ENCODE data around the gene TEKT5. TPM values are rescaled to one million over a fixed set of nuclear protein-coding genes. Genes with fewer than 3 reads are reported as not detected.

TEKT5 gene
- total RNA-seq, 1 experiment from 2014 or later = not detected

- Histone ChIP-seq H3K27me3 (replicated peaks; ENCODE audit: control insufficient read depth, insufficient read depth, low read length) (no peaks in the 10 kb centered on the region), H3K36me3 (ENCODE audit: control insufficient read depth, insufficient read depth, low read length) (no peaks in the 10 kb centered on the region), H3K4me1 (no peaks in the 10 kb centered on the region), H3K9me3 (no peaks in the 10 kb centered on the region), H3K4me3 (ENCODE audit: low read depth, low read length) (no peak overlapping the region)
- no peak for DNase-seq
- no peak for TF ChIP-seq CTCF (IDR thresholded peaks at IDR 0.05; ENCODE audit: insufficient read depth in 1 of 2, low read depth in 1 of 2, low read length in 1 of 2, severe bottlenecking in 1 of 2, unreplicated experiment in 1 of 2)
- H3K4me1 Mint-ChIP-seq (ENCODE audit: low read depth, unreplicated experiment) = no peaks in the 10 kb centered on the region
- intact Hi-C loops (cut with micrococcal nuclease; ENCODE audit: unreplicated experiment) = no loop called here
- no TSS peak for BruUV-seq (replicated peaks)
- H3K36me3 Mint-ChIP-seq (ENCODE audit: insufficient read depth, unreplicated experiment) = no peaks in the 10 kb centered on the region
- ChIA-PET CTCF (no interaction called here), POLR2A (no interaction called here)
- no peaks in the 10 kb centered on the region for H3K9me3 Mint-ChIP-seq (ENCODE audit: unreplicated experiment)
- H3K27ac Mint-ChIP-seq (ENCODE audit: unreplicated experiment) = no peak overlapping the region
- no peaks in the 10 kb centered on the region for H3K27me3 Mint-ChIP-seq (ENCODE audit: insufficient read depth, unreplicated experiment)
- H3K4me3 Mint-ChIP-seq (ENCODE audit: unreplicated experiment) = no peak overlapping the region
Observed at GRCh38 chr16:10693889-10694288, 841 bp downstream of the TEKT5 start.

DNA sequence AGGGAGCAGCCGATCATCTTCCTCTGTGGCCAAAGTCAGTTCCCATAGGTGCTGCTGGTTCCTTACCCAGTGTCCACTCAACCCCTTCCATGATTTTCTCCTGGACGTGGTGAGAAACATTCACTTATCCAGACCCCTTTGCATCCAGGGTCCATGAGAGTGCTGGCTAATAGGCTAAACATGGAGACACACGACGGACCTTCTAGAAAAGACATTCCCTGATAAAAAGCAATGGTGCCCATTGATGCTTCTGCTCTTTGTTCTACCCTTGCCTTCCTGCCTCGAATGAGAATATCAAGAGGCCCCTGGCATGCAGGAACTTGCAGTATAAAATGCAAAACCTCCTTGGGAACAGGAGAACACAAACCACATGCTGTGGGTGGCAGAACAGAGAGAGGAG lies 2.3 kb downstream of the TEKT5 start:
- Mint-ChIP-seq H3K27me3 (ENCODE audit: insufficient read depth, unreplicated experiment) (no peaks in the 10 kb centered on the region), H3K36me3 (ENCODE audit: insufficient read depth, unreplicated experiment) (no peaks in the 10 kb centered on the region), H3K4me3 (ENCODE audit: unreplicated experiment) (no peak overlapping the region), H3K4me1 (ENCODE audit: low read depth, unreplicated experiment) (no peaks in the 10 kb centered on the region), H3K9me3 (ENCODE audit: unreplicated experiment) (no peaks in the 10 kb centered on the region), H3K27ac (ENCODE audit: unreplicated experiment) (no peak overlapping the region)
- Histone ChIP-seq H3K9me3 (no peaks in the 10 kb centered on the region), H3K27me3 (replicated peaks; ENCODE audit: control insufficient read depth, insufficient read depth, low read length) (no peaks in the 10 kb centered on the region), H3K4me3 (ENCODE audit: low read depth, low read length) (no peak overlapping the region), H3K4me1 (0 out of 2 replicates have a peak, but pooled peaks cover 6% of the 10 kb centered on the region), H3K36me3 (ENCODE audit: control insufficient read depth, insufficient read depth, low read length) (no peaks in the 10 kb centered on the region)
- intact Hi-C loops (cut with micrococcal nuclease; ENCODE audit: unreplicated experiment) = no loop called here
- CTCF ChIA-PET = no interaction called here
- no TSS peak for BruUV-seq (replicated peaks)
- POLR2A ChIA-PET = no interaction called here
- DNase-seq = no peak
- no peak for TF ChIP-seq CTCF (IDR thresholded peaks at IDR 0.05; ENCODE audit: insufficient read depth in 1 of 2, low read depth in 1 of 2, low read length in 1 of 2, severe bottlenecking in 1 of 2, unreplicated experiment in 1 of 2)

DNA sequence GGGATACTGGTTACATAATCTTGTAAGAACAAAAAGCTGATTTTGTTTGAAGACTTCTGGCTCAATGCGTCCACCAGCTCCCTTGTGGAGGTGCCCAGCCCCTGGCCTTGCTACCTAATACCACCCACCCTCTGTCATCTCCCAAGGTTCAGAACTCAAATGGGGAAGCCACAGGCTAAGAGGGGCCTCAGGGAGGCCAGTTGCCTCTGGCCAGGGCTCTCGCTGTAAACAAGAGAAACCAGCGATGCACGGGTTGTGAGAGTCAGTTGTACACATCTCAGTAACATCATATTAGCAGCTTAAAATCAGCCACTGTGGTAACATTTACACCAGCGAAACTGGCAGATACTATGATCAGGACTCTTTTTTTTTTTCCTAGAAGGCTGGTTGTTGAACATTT lies 6.0 kb downstream of the TEKT5 start:
- Histone ChIP-seq H3K27me3 (replicated peaks; ENCODE audit: control insufficient read depth, insufficient read depth, low read length) (no peaks in the 10 kb centered on the region), H3K9me3 (no peaks in the 10 kb centered on the region), H3K4me1 (0 out of 2 replicates have a peak, but pooled peaks cover 6% of the 10 kb centered on the region), H3K36me3 (ENCODE audit: control insufficient read depth, insufficient read depth, low read length) (no peaks in the 10 kb centered on the region), H3K4me3 (ENCODE audit: low read depth, low read length) (no peak overlapping the region)
- Mint-ChIP-seq H3K4me1 (ENCODE audit: low read depth, unreplicated experiment) (peaks cover 24% of the 10 kb centered on the region), H3K27ac (ENCODE audit: unreplicated experiment) (no peak overlapping the region), H3K9me3 (ENCODE audit: unreplicated experiment) (no peaks in the 10 kb centered on the region), H3K4me3 (ENCODE audit: unreplicated experiment) (no peak overlapping the region), H3K27me3 (ENCODE audit: insufficient read depth, unreplicated experiment) (no peaks in the 10 kb centered on the region), H3K36me3 (ENCODE audit: insufficient read depth, unreplicated experiment) (no peaks in the 10 kb centered on the region)
- POLR2A ChIA-PET = no interaction called here
- CTCF ChIA-PET = interaction anchor here (0.7 kb wide), 1 partner anchor 105 kb away, joined by 3 read pairs; no protein-coding TSS in a partner anchor
- no TSS peak for BruUV-seq (replicated peaks)
- DNase-seq = no peak
- TF ChIP-seq CTCF (IDR thresholded peaks at IDR 0.05; ENCODE audit: insufficient read depth in 1 of 2, low read depth in 1 of 2, low read length in 1 of 2, severe bottlenecking in 1 of 2, unreplicated experiment in 1 of 2) = no peak
- intact Hi-C loops (cut with micrococcal nuclease; ENCODE audit: unreplicated experiment) = no loop called here

Measured in Caco-2 (cell line).